Activated CD4-positive, alpha-beta T cell treated with anti-CD3 and anti-CD28 coated beads, Interleukin-2, amount 10 ng/mL, durations not matched to agents 7 days and 5 days (primary cell): ENCODE measurements around the gene WNT2. TPM values are rescaled to one million over a fixed set of nuclear protein-coding genes. Genes with fewer than 3 reads are reported as not detected.

ENCODE experiments used
- CTCF ChIA-PET: fragments of 350-600 bp; sonication (Branson Sonifier 250); formaldehyde crosslinking; loops from one replicate; lab custom pipeline; 2021; ENCODE audit warnings: antibody characterized with exemption; lab: Charles Lee
- POLR2A ChIA-PET: fragments of 350-600 bp; sonication (Branson Sonifier 250); formaldehyde crosslinking; loops from one replicate; lab custom pipeline; 2021; ENCODE audit warnings: antibody characterized with exemption; lab: Charles Lee
- DNase-seq: peaks from one replicate; pipeline ENCODE4 v3.0.0-alpha.2; 2020
- H3K27ac Mint-ChIP-seq: one replicate; pipeline ENCODE4 v1.8.0; 2021; ENCODE audit warnings: mild to moderate bottlenecking, moderate library complexity, mixed read lengths
- H3K27me3 Mint-ChIP-seq: one replicate; pipeline ENCODE4 v1.8.0; 2021; ENCODE audit warnings: mixed read lengths
- H3K36me3 Mint-ChIP-seq: one replicate; pipeline ENCODE4 v1.8.0; 2021; ENCODE audit warnings: low read depth, mixed read lengths
- H3K4me1 Mint-ChIP-seq: one replicate; pipeline ENCODE4 v1.8.0; 2021; ENCODE audit warnings: mixed read lengths
- H3K4me3 Mint-ChIP-seq: one replicate; pipeline ENCODE4 v1.8.0; 2021; ENCODE audit warnings: mild to moderate bottlenecking, moderate library complexity, mixed read lengths
- H3K9me3 Mint-ChIP-seq: one replicate; pipeline ENCODE4 v1.8.0; 2021; ENCODE audit warnings: mixed read lengths
- total RNA-seq, 2 experiments: library from RNA; stranded (reverse); gene quantifications; one replicate each; pipeline ENCODE4 v1.2.3, GENCODE V29; 2021

WNT2 gene
- not detected for total RNA-seq

DNA sequence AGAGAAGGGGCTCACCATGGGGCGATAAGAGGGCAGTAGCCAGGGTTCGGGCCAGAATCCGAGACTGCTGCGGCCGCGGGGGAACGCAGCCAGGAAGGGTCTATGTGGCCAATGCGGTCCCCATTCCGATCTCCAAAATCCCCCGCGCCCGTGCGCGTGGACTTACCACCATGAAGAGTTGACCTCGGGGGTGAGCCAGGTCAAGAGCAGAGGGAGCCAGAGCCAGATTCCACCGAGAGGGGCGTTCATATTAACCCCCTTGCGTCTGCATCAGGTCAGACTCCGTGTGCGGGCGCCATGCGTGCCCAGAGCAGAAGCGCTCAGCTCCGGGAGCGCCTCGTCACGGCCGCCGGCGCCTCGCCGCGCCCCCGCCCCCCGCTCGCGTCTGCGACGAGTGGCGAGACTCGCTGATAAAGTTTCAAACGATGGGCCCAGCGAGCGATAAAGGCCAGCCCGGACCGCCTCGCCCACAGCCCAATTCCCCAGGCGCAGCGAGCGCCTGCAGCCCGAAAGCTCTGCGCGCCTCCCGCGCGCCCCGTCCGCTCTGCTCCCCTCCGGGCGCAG lies at the start of gene WNT2:
WNT2 (minus strand) TSS at position 318 of the 564 bp plus-strand sequence; CDS start at position 249, 69 bp downstream.
- peaks cover 55% of the 10 kb centered on the region for H3K27me3 Mint-ChIP-seq
- H3K27ac Mint-ChIP-seq, result no peak within 1 kb of the TSS
- no peak for DNase-seq
- CTCF ChIA-PET, result no interaction called here
- POLR2A ChIA-PET, result no interaction called here
- no peaks in the 10 kb centered on the region for H3K9me3 Mint-ChIP-seq
- H3K4me3 Mint-ChIP-seq, result no peak within 1 kb of the TSS
- peaks cover 3% of the 10 kb centered on the region for H3K4me1 Mint-ChIP-seq
- no peaks in the 10 kb centered on the region for H3K36me3 Mint-ChIP-seq

DNA sequence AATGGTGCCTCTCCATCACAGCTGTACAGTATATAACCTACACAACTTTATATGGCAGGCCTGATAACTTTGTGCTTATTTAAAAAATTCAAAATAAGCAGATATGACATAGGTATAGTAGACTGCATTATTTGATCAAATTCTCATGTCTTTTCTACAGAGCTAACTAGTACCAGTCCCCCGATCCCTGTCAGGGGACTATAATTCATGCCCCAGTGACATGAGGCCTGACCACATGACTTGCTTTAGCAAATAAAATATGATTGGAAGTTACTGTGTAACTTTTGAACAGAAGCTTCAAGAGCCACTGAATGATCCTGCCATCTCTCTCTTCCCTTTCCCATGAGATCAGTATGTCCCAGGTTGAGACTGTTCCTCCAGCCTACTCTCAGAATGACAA lies 49.2 kb upstream of the WNT2 start:
- H3K36me3 Mint-ChIP-seq, result no peaks in the 10 kb centered on the region
- DNase-seq, result no peak
- H3K9me3 Mint-ChIP-seq, result no peaks in the 10 kb centered on the region
- ChIA-PET POLR2A (no interaction called here), CTCF (no interaction called here)
- no peak overlapping the region for H3K4me3 Mint-ChIP-seq
- no peak overlapping the region for H3K27ac Mint-ChIP-seq
- no peaks in the 10 kb centered on the region for H3K4me1 Mint-ChIP-seq
- H3K27me3 Mint-ChIP-seq, result no peaks in the 10 kb centered on the region

DNA sequence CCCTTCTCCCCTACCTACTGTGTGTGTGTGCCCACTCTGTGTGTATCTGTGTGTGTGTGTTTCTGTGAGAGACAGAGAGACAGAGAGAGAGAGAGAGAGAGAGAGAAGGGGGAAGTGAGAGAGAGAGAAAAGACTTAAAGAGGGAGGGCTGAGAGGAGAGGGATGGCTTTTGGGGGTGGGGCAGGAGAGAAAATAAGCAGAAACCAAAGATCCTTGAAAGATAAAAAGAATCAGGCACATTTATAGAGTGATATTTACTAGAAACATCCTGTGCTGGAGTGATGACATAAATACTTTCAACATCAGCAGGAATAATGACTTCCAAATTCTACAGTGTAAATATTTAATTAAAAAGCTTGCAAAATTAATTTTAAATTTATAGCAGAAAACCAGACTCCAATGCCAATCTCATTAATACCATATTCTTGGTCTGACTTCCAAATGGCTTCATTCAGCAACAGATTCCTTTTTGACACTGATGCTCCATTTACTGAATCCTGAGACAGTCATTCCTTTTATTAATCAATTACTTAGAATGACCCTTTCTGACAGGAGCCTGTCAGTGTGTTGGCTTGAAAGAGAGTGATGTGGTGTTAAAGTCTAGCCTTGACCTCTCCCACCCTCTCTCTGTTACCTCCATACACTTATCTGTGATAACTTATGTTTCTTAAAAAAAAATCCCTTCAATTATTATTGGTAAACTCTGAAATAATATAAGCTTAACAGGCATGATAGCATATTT lies 41.7 kb upstream of the WNT2 start:
- no peak overlapping the region for H3K4me3 Mint-ChIP-seq
- no peak for DNase-seq
- ChIA-PET POLR2A (no interaction called here), CTCF (no interaction called here)
- H3K27ac Mint-ChIP-seq, result no peak overlapping the region
- no peaks in the 10 kb centered on the region for H3K4me1 Mint-ChIP-seq
- no peaks in the 10 kb centered on the region for H3K9me3 Mint-ChIP-seq
- no peaks in the 10 kb centered on the region for H3K36me3 Mint-ChIP-seq
- no peaks in the 10 kb centered on the region for H3K27me3 Mint-ChIP-seq

DNA sequence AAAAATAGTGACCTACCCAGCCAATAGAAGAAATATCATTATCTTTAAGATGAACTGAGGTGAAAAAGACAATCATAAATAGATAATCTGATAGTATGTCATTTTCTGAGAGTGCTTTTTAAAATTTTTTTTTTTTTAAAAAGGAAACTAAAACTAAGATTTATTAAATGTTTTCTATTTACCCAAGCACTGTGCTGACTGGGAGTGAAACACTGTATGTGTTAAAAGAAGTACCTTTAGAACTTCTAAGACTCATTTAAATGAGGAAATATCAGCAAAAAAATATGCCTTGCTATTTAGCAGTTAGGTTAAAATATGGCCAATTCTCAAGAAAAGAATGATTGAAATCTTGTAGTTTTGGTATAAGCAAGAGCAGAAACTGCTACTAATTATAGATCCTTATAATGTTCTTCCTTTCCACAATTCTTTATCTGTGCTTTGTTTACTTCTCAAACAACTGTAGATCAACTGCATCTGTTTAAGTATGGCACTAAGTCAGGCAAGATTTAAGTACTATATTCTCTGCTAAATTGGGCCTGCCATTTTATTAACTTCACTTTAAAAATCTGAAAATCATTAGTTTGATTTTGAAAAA lies 39.5 kb upstream of the WNT2 start:
- H3K27ac Mint-ChIP-seq, result no peak overlapping the region
- no peaks in the 10 kb centered on the region for H3K4me1 Mint-ChIP-seq
- no peaks in the 10 kb centered on the region for H3K36me3 Mint-ChIP-seq
- H3K27me3 Mint-ChIP-seq, result no peaks in the 10 kb centered on the region
- no peak for DNase-seq
- H3K9me3 Mint-ChIP-seq, result no peaks in the 10 kb centered on the region
- ChIA-PET CTCF (no interaction called here), POLR2A (no interaction called here)
- no peak overlapping the region for H3K4me3 Mint-ChIP-seq

DNA sequence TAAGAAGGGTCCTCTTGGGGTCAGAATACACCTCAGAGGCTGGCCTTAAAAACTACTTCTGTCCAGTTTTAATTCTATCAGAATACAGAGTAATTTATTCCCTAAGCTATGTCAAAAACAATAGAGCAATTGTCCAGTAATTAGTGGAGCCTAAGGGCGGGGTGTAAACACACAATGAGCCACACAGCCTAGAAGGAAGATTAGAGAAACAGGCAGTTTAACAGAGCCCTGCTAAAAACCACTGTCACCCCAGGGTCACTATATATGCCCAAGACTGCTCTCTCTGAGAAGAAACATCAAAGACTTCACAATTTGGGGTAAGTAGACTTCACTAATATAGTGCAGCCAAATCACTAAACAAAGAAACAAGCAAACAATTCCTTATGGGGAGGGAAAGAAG lies 27.2 kb upstream of the WNT2 start:
- CTCF ChIA-PET, result no interaction called here
- POLR2A ChIA-PET, result no interaction called here
- Mint-ChIP-seq H3K4me3 (no peak overlapping the region), H3K27ac (no peak overlapping the region), H3K27me3 (no peaks in the 10 kb centered on the region), H3K4me1 (no peaks in the 10 kb centered on the region), H3K9me3 (no peaks in the 10 kb centered on the region), H3K36me3 (no peaks in the 10 kb centered on the region)
- no peak for DNase-seq

DNA sequence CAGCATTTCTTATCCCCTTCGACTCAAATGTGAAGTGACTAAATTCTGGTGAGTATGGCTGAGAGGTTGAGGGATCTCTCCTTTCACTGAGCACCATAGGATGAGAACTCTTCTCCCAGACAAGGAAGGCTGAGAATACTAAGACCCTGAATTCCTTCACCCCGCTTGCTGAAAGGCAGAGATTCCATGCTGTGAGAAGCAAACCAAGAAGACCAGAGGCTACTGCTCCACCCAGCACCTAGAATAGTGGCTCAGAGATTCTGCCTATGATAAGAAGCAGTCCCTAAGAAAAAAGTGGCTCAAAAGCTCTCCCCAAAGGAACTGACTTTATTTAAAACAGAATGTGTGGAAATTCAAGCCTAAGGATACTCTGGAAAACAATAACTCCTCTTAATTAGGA lies 26.7 kb upstream of the WNT2 start:
- H3K27me3 Mint-ChIP-seq, result no peaks in the 10 kb centered on the region
- H3K4me3 Mint-ChIP-seq, result no peak overlapping the region
- H3K36me3 Mint-ChIP-seq, result no peaks in the 10 kb centered on the region
- H3K27ac Mint-ChIP-seq, result no peak overlapping the region
- H3K9me3 Mint-ChIP-seq, result no peaks in the 10 kb centered on the region
- CTCF ChIA-PET, result interaction anchor here (0.6 kb wide), 1 partner anchor 9 kb away, joined by 5 read pairs; no protein-coding TSS in a partner anchor
- DNase-seq, result no peak
- no peaks in the 10 kb centered on the region for H3K4me1 Mint-ChIP-seq
- POLR2A ChIA-PET, result no interaction called here

DNA sequence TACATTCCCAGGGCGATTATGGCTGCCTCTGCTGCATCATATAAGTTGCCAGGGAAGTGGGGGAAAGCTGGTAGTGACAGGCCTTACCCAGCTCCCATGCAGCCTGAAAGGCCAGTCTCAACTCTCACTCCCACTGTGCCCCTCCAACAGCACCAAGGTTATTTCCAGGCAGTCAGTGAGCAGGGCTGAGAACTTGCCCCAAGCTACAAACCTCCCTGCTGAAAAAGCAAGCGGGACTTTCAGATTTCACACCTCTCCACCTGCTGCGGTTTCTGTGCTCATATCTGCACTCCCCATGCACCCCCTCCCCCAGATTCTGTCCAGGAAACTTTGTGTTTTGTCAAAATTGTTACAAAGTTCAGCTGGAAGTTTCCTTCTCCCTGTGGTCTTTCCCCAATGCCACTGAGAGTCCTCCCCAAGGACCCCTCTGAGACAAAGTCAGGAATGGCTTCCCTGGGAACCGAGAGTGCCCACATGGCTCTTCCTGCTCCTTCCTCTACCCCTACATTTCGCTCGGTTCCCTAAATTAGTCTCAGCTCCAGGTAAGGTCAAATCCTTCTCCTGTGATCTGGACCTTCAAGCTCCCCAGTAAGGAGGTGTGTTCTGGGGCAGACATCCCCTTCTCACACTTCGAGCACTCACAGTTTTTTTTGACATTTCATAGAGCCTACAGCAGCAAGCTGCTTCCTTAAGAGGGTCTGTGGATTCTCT lies 25.3 kb upstream of the WNT2 start:
- H3K36me3 Mint-ChIP-seq, result no peaks in the 10 kb centered on the region
- no peak overlapping the region for H3K27ac Mint-ChIP-seq
- ChIA-PET POLR2A (no interaction called here), CTCF (no interaction called here)
- H3K4me3 Mint-ChIP-seq, result no peak overlapping the region
- no peaks in the 10 kb centered on the region for H3K4me1 Mint-ChIP-seq
- no peaks in the 10 kb centered on the region for H3K9me3 Mint-ChIP-seq
- no peak for DNase-seq
- H3K27me3 Mint-ChIP-seq, result no peaks in the 10 kb centered on the region

DNA sequence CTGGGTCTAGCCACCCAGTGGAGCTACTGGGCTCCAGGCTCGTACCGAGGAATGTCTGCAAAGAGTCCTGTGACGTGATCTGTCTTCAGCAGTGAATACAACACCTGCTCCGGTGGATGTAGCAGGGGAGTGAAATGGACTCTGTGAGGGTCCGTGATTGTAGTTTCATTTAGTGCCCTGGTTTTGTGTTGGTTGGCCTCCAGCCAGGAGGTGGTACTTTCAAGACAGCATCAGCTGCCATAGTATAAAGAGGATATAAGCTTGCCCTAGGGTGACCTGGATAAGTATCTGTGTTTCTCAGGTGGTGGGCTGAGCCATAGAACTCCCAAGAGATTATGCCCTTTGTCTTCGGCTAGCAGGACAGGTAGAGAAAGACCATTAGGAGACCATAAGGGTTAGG lies 24.6 kb upstream of the WNT2 start:
- H3K27me3 Mint-ChIP-seq, result no peaks in the 10 kb centered on the region
- H3K4me3 Mint-ChIP-seq, result no peak overlapping the region
- ChIA-PET CTCF (no interaction called here), POLR2A (no interaction called here)
- H3K9me3 Mint-ChIP-seq, result no peaks in the 10 kb centered on the region
- H3K36me3 Mint-ChIP-seq, result no peaks in the 10 kb centered on the region
- H3K4me1 Mint-ChIP-seq, result no peaks in the 10 kb centered on the region
- no peak overlapping the region for H3K27ac Mint-ChIP-seq
- DNase-seq, result no peak

DNA sequence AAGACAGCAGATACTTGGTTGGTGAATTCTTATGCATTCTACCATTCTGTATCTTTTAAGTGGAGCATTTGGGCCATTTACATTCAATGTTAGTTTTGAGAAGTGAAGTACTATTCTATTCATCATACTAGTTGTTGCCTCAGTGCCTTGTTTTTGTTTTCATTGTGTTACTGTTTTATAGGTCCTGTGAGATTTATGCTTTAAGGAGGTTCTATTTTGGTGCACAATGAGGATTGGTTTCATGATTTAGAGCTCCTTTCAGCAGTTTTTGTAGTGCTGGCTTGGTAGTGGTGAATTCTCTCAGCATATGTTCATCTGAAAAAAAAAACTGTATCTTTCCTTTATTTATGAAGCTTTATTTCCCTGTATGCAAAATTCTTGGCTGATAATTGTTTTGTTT lies 23.3 kb upstream of the WNT2 start:
- no peaks in the 10 kb centered on the region for H3K36me3 Mint-ChIP-seq
- H3K4me1 Mint-ChIP-seq, result no peaks in the 10 kb centered on the region
- CTCF ChIA-PET, result no interaction called here
- H3K4me3 Mint-ChIP-seq, result no peak overlapping the region
- H3K27me3 Mint-ChIP-seq, result no peaks in the 10 kb centered on the region
- H3K9me3 Mint-ChIP-seq, result no peaks in the 10 kb centered on the region
- POLR2A ChIA-PET, result no interaction called here
- H3K27ac Mint-ChIP-seq, result no peak overlapping the region
- no peak for DNase-seq

DNA sequence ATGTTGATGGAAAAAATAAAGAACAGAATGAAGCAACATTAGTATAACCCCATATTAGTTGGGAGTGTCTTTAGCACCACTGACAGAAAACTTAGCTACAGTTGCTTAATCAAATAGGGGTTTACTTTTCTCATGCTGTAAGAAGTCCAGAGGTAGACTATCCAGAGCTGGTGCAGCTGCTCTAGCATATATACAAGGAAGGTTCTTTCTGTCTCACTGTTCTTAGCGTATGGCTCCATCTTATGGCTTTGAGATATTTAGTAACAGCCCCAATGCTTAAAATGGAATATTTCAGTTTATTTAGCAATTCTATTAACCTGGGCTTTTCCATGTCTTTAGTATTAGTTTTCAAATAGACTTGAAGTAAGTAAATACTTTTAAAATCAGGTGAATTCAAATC lies 15.2 kb upstream of the WNT2 start:
- Mint-ChIP-seq H3K4me1 (no peaks in the 10 kb centered on the region), H3K9me3 (no peaks in the 10 kb centered on the region), H3K36me3 (no peaks in the 10 kb centered on the region), H3K4me3 (no peak overlapping the region), H3K27me3 (no peaks in the 10 kb centered on the region), H3K27ac (no peak overlapping the region)
- ChIA-PET CTCF (no interaction called here), POLR2A (no interaction called here)
- DNase-seq, result no peak

DNA sequence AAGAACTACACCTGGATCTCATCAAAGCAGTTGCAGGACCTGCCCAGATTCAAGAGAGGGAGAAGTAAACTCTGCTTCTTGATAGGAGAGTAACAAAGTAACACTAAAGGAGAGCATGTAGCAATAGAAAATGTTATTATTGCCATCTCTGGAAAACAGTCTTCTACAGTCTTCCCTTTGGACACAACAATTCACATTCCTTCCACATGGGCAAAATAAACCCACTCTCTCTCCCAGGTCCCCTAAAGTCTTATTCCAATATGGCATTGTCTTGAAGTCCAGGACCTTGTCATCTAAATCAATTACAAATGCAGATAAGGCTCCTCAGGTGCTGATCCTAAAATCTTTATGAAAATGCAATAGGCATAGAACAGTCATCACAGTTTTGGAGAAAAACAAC lies 10.3 kb upstream of the WNT2 start:
- Mint-ChIP-seq H3K27me3 (peaks cover 4% of the 10 kb centered on the region), H3K4me1 (no peaks in the 10 kb centered on the region), H3K4me3 (no peak overlapping the region), H3K27ac (no peak overlapping the region), H3K9me3 (no peaks in the 10 kb centered on the region), H3K36me3 (no peaks in the 10 kb centered on the region)
- no peak for DNase-seq
- ChIA-PET CTCF (no interaction called here), POLR2A (no interaction called here)

DNA sequence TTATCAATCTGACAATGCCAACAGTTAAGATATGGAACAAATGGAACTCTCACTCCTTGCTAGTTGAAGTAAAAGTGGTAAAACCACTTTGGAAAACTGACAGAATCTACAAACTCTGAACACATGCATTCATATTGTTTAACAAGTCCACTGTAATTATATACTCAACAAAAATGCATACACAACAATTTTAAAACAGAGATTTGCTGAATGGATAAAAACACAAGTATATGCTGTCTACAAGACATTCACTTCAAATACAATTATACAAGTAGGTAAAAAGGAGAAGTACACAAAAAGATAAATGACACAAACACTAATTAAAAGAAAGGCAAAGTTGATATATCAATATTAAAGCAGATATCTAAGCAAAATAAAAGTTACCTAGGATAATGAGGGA lies 9.2 kb upstream of the WNT2 start:
- Mint-ChIP-seq H3K4me1 (no peaks in the 10 kb centered on the region), H3K4me3 (no peak overlapping the region), H3K36me3 (no peaks in the 10 kb centered on the region), H3K9me3 (no peaks in the 10 kb centered on the region), H3K27ac (no peak overlapping the region), H3K27me3 (peaks cover 7% of the 10 kb centered on the region)
- ChIA-PET POLR2A (no interaction called here), CTCF (no interaction called here)
- DNase-seq, result no peak

DNA sequence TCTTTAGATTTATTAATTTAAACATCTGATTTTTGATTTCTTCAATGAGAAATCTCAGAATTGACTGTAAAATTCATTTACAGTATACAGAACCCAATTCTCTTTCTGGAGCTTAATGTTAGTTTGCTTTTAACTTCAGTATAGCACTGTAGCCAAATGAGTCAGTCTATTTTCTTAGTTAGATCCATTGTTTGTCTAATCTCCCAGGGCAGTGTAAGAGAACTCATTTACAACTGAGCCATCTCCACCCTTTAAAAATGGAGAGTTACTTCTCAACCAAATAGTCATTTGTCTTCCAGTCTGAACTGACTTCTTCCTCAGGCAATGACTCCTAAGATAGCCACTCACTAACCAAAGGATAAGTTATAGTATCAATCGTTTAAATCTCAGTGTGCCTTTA lies 3.0 kb upstream of the WNT2 start:
- DNase-seq, result no peak
- H3K27me3 Mint-ChIP-seq, result peaks cover 53% of the 10 kb centered on the region
- POLR2A ChIA-PET, result no interaction called here
- CTCF ChIA-PET, result no interaction called here
- no peak overlapping the region for H3K27ac Mint-ChIP-seq
- H3K4me3 Mint-ChIP-seq, result no peak overlapping the region
- no peaks in the 10 kb centered on the region for H3K9me3 Mint-ChIP-seq
- peaks cover 3% of the 10 kb centered on the region for H3K4me1 Mint-ChIP-seq
- no peaks in the 10 kb centered on the region for H3K36me3 Mint-ChIP-seq
